GM21528 (cell line): ENCODE measurements around the gene ZNF526.

Experiments
- ATAC-seq: cut with Tn5 transposase; IDR thresholded peaks from one replicate; pipeline ENCODE4 v1.9.1; 2021; ENCODE audit warnings: mild to moderate bottlenecking, moderate library complexity; ENCODE audit not compliant: unreplicated experiment, low FRiP score

The ZNF526 gene

GRCh38 chr19:42196011-42197001, 23.8 kb upstream of the ZNF526 start:
- ATAC-seq: no peak

GRCh38 chr19:42197375-42197817, 22.7 kb upstream of the ZNF526 start:
- no peak for ATAC-seq

- ATAC-seq: peak; percentile 37
These were observed 21.3 kb upstream of the ZNF526 start for GRCh38 chr19:42198676-42199439.

- ATAC-seq: peak; percentile 45
These were observed 20.5 kb upstream of the ZNF526 start for GRCh38 chr19:42199440-42200115.

- no peak for ATAC-seq
These were observed 19.9 kb upstream of the ZNF526 start for GRCh38 chr19:42200116-42200715.

- no peak for ATAC-seq
These were observed 18.4 kb upstream of the ZNF526 start for GRCh38 chr19:42201489-42202289.

GRCh38 chr19:42202290-42202880, 17.7 kb upstream of the ZNF526 start:
- no peak for ATAC-seq

- no peak for ATAC-seq
These were observed 16.4 kb upstream of the ZNF526 start for GRCh38 chr19:42203700-42204099.

GRCh38 chr19:42204664-42205063, 15.4 kb upstream of the ZNF526 start:
- ATAC-seq: no peak

- ATAC-seq: no peak
These were observed 13.0 kb upstream of the ZNF526 start for GRCh38 chr19:42206871-42207755.

- ATAC-seq: no peak
These were observed 12.3 kb upstream of the ZNF526 start for GRCh38 chr19:42207767-42208271.

GRCh38 chr19:42208612-42209011, 11.5 kb upstream of the ZNF526 start:
- no peak for ATAC-seq

GRCh38 chr19:42212886-42213285, 7.2 kb upstream of the ZNF526 start:
- no peak for ATAC-seq

GRCh38 chr19:42214810-42215485, 5.2 kb upstream of the ZNF526 start:
- no peak for ATAC-seq

- peak; percentile 11 for ATAC-seq
These were observed 3.2 kb upstream of the ZNF526 start for GRCh38 chr19:42216653-42217519.
